Small intestine (tissue), 7 donors: ENCODE data around the gene FTO. TPM values are rescaled to one million over a fixed set of nuclear protein-coding genes. Genes with fewer than 3 reads are reported as not detected.

Source experiments
- DNase-seq, 2 donors: peaks; one replicate each; pipeline versions ENCODE4 v3.0.0 to v3.0.0-alpha.2; 2013
- FAIRE-seq: peaks from 2 replicates; lab custom pipeline; 2012; peaks lifted over from hg19 to GRCh38; lab: Jason Lieb, UNC
- H3K27ac ChIP-seq, 3 donors: one replicate each; pipeline ENCODE4 v1.5.1; 2013; ENCODE audit warnings: low read length in 2 of 3, mild to moderate bottlenecking in 2 of 3, control low read depth in 1 of 3, inconsistent platforms in 1 of 3, low read depth in 1 of 3, moderate library complexity in 1 of 3
- H3K27me3 ChIP-seq, 3 donors: one replicate each; pipeline ENCODE4 v1.6.1; 2013; ENCODE audit warnings: low read length in 3 of 3, inconsistent platforms in 1 of 3; ENCODE audit not compliant: control insufficient read depth in 3 of 3, insufficient read depth in 3 of 3
- H3K36me3 ChIP-seq, 3 donors: one replicate each; pipeline ENCODE4 v1.6.1; 2013; ENCODE audit warnings: low read length in 3 of 3, inconsistent platforms in 1 of 3, low read depth in 1 of 3, mild to moderate bottlenecking in 1 of 3, moderate library complexity in 1 of 3; ENCODE audit not compliant: control insufficient read depth in 3 of 3, insufficient read depth in 2 of 3
- H3K4me1 ChIP-seq, 3 donors: one replicate each; pipeline ENCODE4 v1.6.1; 2013; ENCODE audit warnings: low read length in 2 of 3, inconsistent platforms in 1 of 3, low read depth in 1 of 3, mild to moderate bottlenecking in 1 of 3, moderate library complexity in 1 of 3; ENCODE audit not compliant: control insufficient read depth in 3 of 3, insufficient read depth in 2 of 3
- H3K4me3 ChIP-seq, 3 donors: one replicate each; pipeline ENCODE4 v1.5.1; 2013; ENCODE audit warnings: low read length in 3 of 3, control low read depth in 1 of 3, inconsistent platforms in 1 of 3, low read depth in 1 of 3, mild to moderate bottlenecking in 1 of 3, moderate library complexity in 1 of 3
- H3K9me3 ChIP-seq, 2 donors: one replicate each; pipeline ENCODE4 v1.6.1; 2013; ENCODE audit warnings: low read depth in 1 of 2, low read length in 1 of 2; ENCODE audit not compliant: control insufficient read depth in 2 of 2, insufficient read depth in 1 of 2
- WGBS, 3 donors: extraction: QIAGEN DNeasy Blood & Tissue Kit; methylation state at CpG; one replicate each; pipeline ENCODE4 v1.1.7; 2013; 5-methylcytosine and 5-hydroxymethylcytosine counted together
- polyA plus RNA-seq, 4 donors: library from polyadenylated mRNA; stranded (reverse) in 3 of 4; unstranded in 1 of 4; fragments of 200-250 nt in 3 of 4; fragments of 120-200 nt in 1 of 4; gene quantifications; one replicate each; pipeline versions ENCODE4 v1.2.1 to v1.2.3, GENCODE V29; 2013
- donor health status: healthy with polysubstance abuse.
- donor health status: control.
- donor health status: control.
- donor health status: Bipolar disorder and iron deficiency.
- donor health status: healthy.

Gene FTO
- polyA plus RNA-seq, 4 donors = 5.4 to 36.8 (median 12.2) TPM

- no peak overlapping the region for H3K27ac ChIP-seq
- no peaks in the 10 kb centered on the region for H3K4me1 ChIP-seq
- 88 to 89% (median 88%) methylated on average over 4 of the region's 4 CpGs for WGBS, 3 donors
- FAIRE-seq (no peak), DNase-seq (no peak)
- peaks cover 0 to 2% of the 10 kb centered on the region in 2 donors for H3K9me3 ChIP-seq
- peaks cover 0 to 31% (median 0%) of the 10 kb centered on the region in 3 donors for H3K27me3 ChIP-seq
- H3K36me3 ChIP-seq = no peaks in the 10 kb centered on the region
- H3K4me3 ChIP-seq = no peak overlapping the region
These were observed 497.2 kb downstream of the FTO start for GRCh38 chr16:54201200-54201599.

Other genes with a start within 250 kb of the FTO start
- 10 to 100 TPM; 15.8 to 29.5 (median 22.2) TPM for gene AKTIP, start 200.9 kb upstream of the FTO start, polyA plus RNA-seq
- 1 to 10 TPM in 2 of 4 donors, under 1 TPM in 2; under 0.01 to 4.5 (median 1.0) TPM for gene RPGRIP1L, start 297 bp upstream of the FTO start, polyA plus RNA-seq